Measurements from ENCODE around the gene CD83. TPM values are rescaled to one million over a fixed set of nuclear protein-coding genes. Genes with fewer than 3 reads are reported as not detected.

CD83 gene
- total RNA-seq, 1 experiment from 2014 or later: 7.0 TPM

DNA sequence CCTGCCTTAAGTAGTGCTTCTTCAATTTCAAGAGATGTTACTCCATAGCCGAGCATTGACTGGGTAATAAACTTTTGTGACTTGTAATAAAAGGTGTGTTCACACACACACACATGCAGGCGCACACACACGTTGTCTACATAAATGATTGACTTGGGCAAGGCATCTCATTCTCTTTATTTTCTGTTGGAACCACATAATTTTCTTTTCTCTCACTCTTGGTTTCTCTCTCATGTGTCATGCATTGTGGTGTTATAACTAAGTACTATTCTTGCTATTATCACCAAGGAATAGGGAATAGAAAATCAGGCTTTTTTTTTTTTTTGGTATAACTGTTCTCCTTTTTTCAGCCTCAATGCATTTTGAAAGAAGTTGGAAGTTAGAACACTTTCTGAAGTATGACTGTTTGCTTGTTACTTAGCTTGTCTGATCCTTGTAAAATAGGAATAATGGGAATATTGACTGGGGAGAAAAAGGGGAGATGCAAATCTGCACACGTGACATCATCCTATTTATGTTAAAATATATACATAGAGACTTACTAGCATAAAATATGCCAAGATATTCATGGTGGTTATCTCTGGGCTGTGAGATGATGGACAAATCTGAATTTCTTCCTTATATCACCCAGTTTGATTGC is 26.1 kb upstream of the CD83 start:
- Histone ChIP-seq H3K4ac (ENCODE audit: low read depth, low read length) (no peak overlapping the region), H4K91ac (ENCODE audit: insufficient read length, low read depth, low read length) (no peak overlapping the region), H4K5ac (ENCODE audit: insufficient read length, low read depth, low read length) (no peak overlapping the region), H3T11ph (ENCODE audit: low read length) (no peak overlapping the region), H3K18ac (ENCODE audit: insufficient read length, low read depth, low read length) (no peak overlapping the region), H2BK20ac (ENCODE audit: low read depth, low read length, poor library complexity, severe bottlenecking) (no peak overlapping the region), H3K23me2 (ENCODE audit: insufficient read length, low read depth, low read length, poor library complexity, severe bottlenecking) (no peaks in the 10 kb centered on the region), H4K20me1 (ENCODE audit: control insufficient read depth, insufficient read depth, insufficient read length) (no peaks in the 10 kb centered on the region), H3K27ac (ENCODE audit: insufficient read length, low read depth, low read length) (no peak overlapping the region), H3K9me3 (ENCODE audit: control insufficient read depth, low read depth, low read length) (no peaks in the 10 kb centered on the region), H2BK12ac (ENCODE audit: insufficient read length, low read depth, low read length) (no peak overlapping the region), H4K8ac (replicated peaks; ENCODE audit: insufficient read length, low read depth, low read length) (no peak overlapping the region), H3K9ac (ENCODE audit: extremely low read depth, insufficient read length, low read length) (no peak overlapping the region), H3K79me2 (ENCODE audit: insufficient read depth, low read length) (no peaks in the 10 kb centered on the region), H3K14ac (ENCODE audit: insufficient read depth, low read length) (no peak overlapping the region), H3K56ac (ENCODE audit: insufficient read length, low read depth, low read length) (no peak overlapping the region), H3K79me1 (ENCODE audit: insufficient read depth, low read depth, low read length, poor library complexity, severe bottlenecking) (no peaks in the 10 kb centered on the region), H3K27me3 (ENCODE audit: insufficient read depth, low read length) (no peaks in the 10 kb centered on the region), H2BK120ac (ENCODE audit: low read depth, low read length, poor library complexity, severe bottlenecking) (no peak overlapping the region), H2AFZ (ENCODE audit: low read length) (no peak overlapping the region), H3K23ac (ENCODE audit: insufficient read length, low read depth, low read length) (no peak overlapping the region), H3K4me2 (ENCODE audit: insufficient read depth, insufficient read length, low read length) (no peak overlapping the region), H2BK15ac (ENCODE audit: low read depth, low read length) (no peak overlapping the region), H2BK5ac (ENCODE audit: insufficient read length, low read length) (no peak overlapping the region), H2AK5ac (ENCODE audit: insufficient read length, low read length) (no peak overlapping the region), H3K4me1 (ENCODE audit: insufficient read depth, low read length) (peaks cover 3% of the 10 kb centered on the region; the same call in 1 of the 2 replicates)
- TF ChIP-seq, protein P1, sequence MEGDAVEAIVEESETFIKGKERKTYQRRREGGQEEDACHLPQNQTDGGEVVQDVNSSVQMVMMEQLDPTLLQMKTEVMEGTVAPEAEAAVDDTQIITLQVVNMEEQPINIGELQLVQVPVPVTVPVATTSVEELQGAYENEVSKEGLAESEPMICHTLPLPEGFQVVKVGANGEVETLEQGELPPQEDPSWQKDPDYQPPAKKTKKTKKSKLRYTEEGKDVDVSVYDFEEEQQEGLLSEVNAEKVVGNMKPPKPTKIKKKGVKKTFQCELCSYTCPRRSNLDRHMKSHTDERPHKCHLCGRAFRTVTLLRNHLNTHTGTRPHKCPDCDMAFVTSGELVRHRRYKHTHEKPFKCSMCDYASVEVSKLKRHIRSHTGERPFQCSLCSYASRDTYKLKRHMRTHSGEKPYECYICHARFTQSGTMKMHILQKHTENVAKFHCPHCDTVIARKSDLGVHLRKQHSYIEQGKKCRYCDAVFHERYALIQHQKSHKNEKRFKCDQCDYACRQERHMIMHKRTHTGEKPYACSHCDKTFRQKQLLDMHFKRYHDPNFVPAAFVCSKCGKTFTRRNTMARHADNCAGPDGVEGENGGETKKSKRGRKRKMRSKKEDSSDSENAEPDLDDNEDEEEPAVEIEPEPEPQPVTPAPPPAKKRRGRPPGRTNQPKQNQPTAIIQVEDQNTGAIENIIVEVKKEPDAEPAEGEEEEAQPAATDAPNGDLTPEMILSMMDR (conservative IDR thresholded peaks at IDR 0.05): no peak
- no peak for DNase-seq
- Mint-ChIP-seq H3K4me1 (peaks cover 14 to 18% of the 10 kb centered on the region in 2 experiments), H3K9me3 (peaks cover 6 to 10% of the 10 kb centered on the region in 2 experiments), H3K4me3 (no peak overlapping the region), H3K27me3 (ENCODE audit: low read depth) (no peaks in the 10 kb centered on the region; the same call in 1 of the 2 replicates), H3K27ac (no peak overlapping the region), H3K36me3 (ENCODE audit: insufficient read depth in 1 of 3, low read depth in 3 of 3) (0 out of 7 replicates have a peak, but pooled peaks cover 0 to 5% (median 4%) of the 10 kb centered on the region in 3 experiments)
- no CpG with 5 or more reads among the region's 4 CpGs for WGBS (ENCODE audit: extremely low coverage, insufficient read length, low lambda C conversion rate)
